ENCODE results near the gene AIP.

Gene AIP

GRCh38 chr11:67492801-67493547 is 10.1 kb downstream of the AIP start:
- Mint-ChIP-seq H3K27ac (peak overlapping the region; percentile 46), H3K36me3 (peaks cover 64% of the 10 kb centered on the region)

GRCh38 chr11:67493548-67494370 is 10.9 kb downstream of the AIP start:
- Mint-ChIP-seq H3K27ac (no peak overlapping the region), H3K4me3 (no peak overlapping the region), H3K4me1 (peaks cover 32% of the 10 kb centered on the region), H3K36me3 (peaks cover 70% of the 10 kb centered on the region), H3K9me3 (no peaks in the 10 kb centered on the region), H3K27me3 (no peaks in the 10 kb centered on the region)
- ATAC-seq: no peak

More at GRCh38 chr11:67492801-67493547, 10.1 kb downstream of the AIP start:
- ATAC-seq: no peak
- Mint-ChIP-seq H3K4me3 (no peak overlapping the region), H3K27me3 (no peaks in the 10 kb centered on the region), H3K4me1 (peaks cover 40% of the 10 kb centered on the region), H3K9me3 (no peaks in the 10 kb centered on the region)

GRCh38 chr11:67494371-67495233 is 11.8 kb downstream of the AIP start:
- H3K4me3 Mint-ChIP-seq: no peak overlapping the region
- H3K27me3 Mint-ChIP-seq: no peaks in the 10 kb centered on the region
- no peak overlapping the region for H3K27ac Mint-ChIP-seq
- peaks cover 27% of the 10 kb centered on the region for H3K4me1 Mint-ChIP-seq
- peaks cover 75% of the 10 kb centered on the region for H3K36me3 Mint-ChIP-seq
- ATAC-seq: peak; percentile 49
- no peaks in the 10 kb centered on the region for H3K9me3 Mint-ChIP-seq

- no peaks in the 10 kb centered on the region for H3K9me3 Mint-ChIP-seq
- H3K4me1 Mint-ChIP-seq: peaks cover 22% of the 10 kb centered on the region
- H3K4me3 Mint-ChIP-seq: no peak overlapping the region
- H3K36me3 Mint-ChIP-seq: peaks cover 72% of the 10 kb centered on the region
- ATAC-seq: no peak
- peak overlapping the region; percentile 10 for H3K27ac Mint-ChIP-seq
- H3K27me3 Mint-ChIP-seq: no peaks in the 10 kb centered on the region
Observed at GRCh38 chr11:67495234-67496005, 12.6 kb downstream of the AIP start.

GRCh38 chr11:67496113-67496512 is 13.3 kb downstream of the AIP start:
- no peaks in the 10 kb centered on the region for H3K27me3 Mint-ChIP-seq
- peaks cover 72% of the 10 kb centered on the region for H3K36me3 Mint-ChIP-seq
- no peak overlapping the region for H3K4me3 Mint-ChIP-seq
- no peaks in the 10 kb centered on the region for H3K9me3 Mint-ChIP-seq
- peak overlapping the region; percentile 10 for H3K27ac Mint-ChIP-seq
- ATAC-seq: no peak
- H3K4me1 Mint-ChIP-seq: peaks cover 22% of the 10 kb centered on the region

GRCh38 chr11:67497656-67498291 is 14.9 kb downstream of the AIP start:
- no peak for ATAC-seq
- H3K27ac Mint-ChIP-seq: no peak overlapping the region
- H3K36me3 Mint-ChIP-seq: peaks cover 75% of the 10 kb centered on the region
- H3K4me3 Mint-ChIP-seq: no peak overlapping the region
- peaks cover 28% of the 10 kb centered on the region for H3K4me1 Mint-ChIP-seq
- no peaks in the 10 kb centered on the region for H3K27me3 Mint-ChIP-seq
- no peaks in the 10 kb centered on the region for H3K9me3 Mint-ChIP-seq

- no peak overlapping the region for H3K4me3 Mint-ChIP-seq
- H3K4me1 Mint-ChIP-seq: peaks cover 32% of the 10 kb centered on the region
- H3K27me3 Mint-ChIP-seq: no peaks in the 10 kb centered on the region
- ATAC-seq: no peak
- no peaks in the 10 kb centered on the region for H3K9me3 Mint-ChIP-seq
- H3K36me3 Mint-ChIP-seq: peaks cover 69% of the 10 kb centered on the region
- no peak overlapping the region for H3K27ac Mint-ChIP-seq
Observed at GRCh38 chr11:67498544-67498972, 15.7 kb downstream of the AIP start.

- H3K27me3 Mint-ChIP-seq: no peaks in the 10 kb centered on the region
- ATAC-seq: no peak
Observed at GRCh38 chr11:67499808-67500483, 17.1 kb downstream of the AIP start.

GRCh38 chr11:67500484-67500821 is 17.6 kb downstream of the AIP start:
- Mint-ChIP-seq H3K4me3 (no peak overlapping the region), H3K9me3 (no peaks in the 10 kb centered on the region), H3K27ac (peak overlapping the region; percentile 9), H3K36me3 (peaks cover 59% of the 10 kb centered on the region), H3K4me1 (peaks cover 38% of the 10 kb centered on the region), H3K27me3 (no peaks in the 10 kb centered on the region)
- no peak for ATAC-seq

More at GRCh38 chr11:67499808-67500483, 17.1 kb downstream of the AIP start:
- no peak overlapping the region for H3K4me3 Mint-ChIP-seq
- H3K4me1 Mint-ChIP-seq: peaks cover 36% of the 10 kb centered on the region
- peaks cover 59% of the 10 kb centered on the region for H3K36me3 Mint-ChIP-seq
- H3K27ac Mint-ChIP-seq: no peak overlapping the region
- H3K9me3 Mint-ChIP-seq: no peaks in the 10 kb centered on the region

- ATAC-seq: no peak
- H3K4me3 Mint-ChIP-seq: no peak overlapping the region
- H3K4me1 Mint-ChIP-seq: peaks cover 44% of the 10 kb centered on the region
- peak overlapping the region; percentile 9 for H3K27ac Mint-ChIP-seq
- no peaks in the 10 kb centered on the region for H3K9me3 Mint-ChIP-seq
- no peaks in the 10 kb centered on the region for H3K27me3 Mint-ChIP-seq
- H3K36me3 Mint-ChIP-seq: peaks cover 53% of the 10 kb centered on the region
Observed at GRCh38 chr11:67500831-67501715, 18.2 kb downstream of the AIP start.

GRCh38 chr11:67501854-67502253 is 19.0 kb downstream of the AIP start:
- ATAC-seq: no peak
- H3K27ac Mint-ChIP-seq: no peak overlapping the region
- no peaks in the 10 kb centered on the region for H3K9me3 Mint-ChIP-seq
- no peak overlapping the region for H3K4me3 Mint-ChIP-seq
- peaks cover 51% of the 10 kb centered on the region for H3K4me1 Mint-ChIP-seq
- no peaks in the 10 kb centered on the region for H3K27me3 Mint-ChIP-seq
- H3K36me3 Mint-ChIP-seq: peaks cover 47% of the 10 kb centered on the region

GRCh38 chr11:67502328-67502979 is 19.6 kb downstream of the AIP start:
- H3K4me3 Mint-ChIP-seq: peak overlapping the region; percentile 66
- no peak for ATAC-seq
- H3K4me1 Mint-ChIP-seq: peaks cover 53% of the 10 kb centered on the region
- peaks cover 41% of the 10 kb centered on the region for H3K36me3 Mint-ChIP-seq
- H3K27ac Mint-ChIP-seq: no peak overlapping the region
- H3K9me3 Mint-ChIP-seq: no peaks in the 10 kb centered on the region
- no peaks in the 10 kb centered on the region for H3K27me3 Mint-ChIP-seq
